Right lobe of liver (tissue), 6 donors: ENCODE results near the gene TMEM39B. TPM values are rescaled to one million over a fixed set of nuclear protein-coding genes. Genes with fewer than 3 reads are reported as not detected.
"Not testable (repeated sequence)": the region's sequence is repeated elsewhere in the genome, so short reads cannot be mapped to it uniquely, and the experiment has no call there.

ENCODE experiments used
- ATAC-seq, 4 donors: fragments of 200-7000 bp; cut with Tn5 transposase; one replicate each; pipeline ENCODE4 v1.9.1; 2020; ENCODE audit warnings: mild to moderate bottlenecking in 4 of 4, moderate library complexity in 4 of 4
- DNase-seq, 3 donors: peaks; one replicate each; pipeline ENCODE4 v3.0.0-alpha.2; 2020
- H3K27ac ChIP-seq, 3 donors: fragments of 200-600 bp; one replicate each; pipeline ENCODE4 v1.8.0; 2022
- H3K27me3 ChIP-seq, 2 donors: fragments of 200-600 bp; one replicate each; pipeline ENCODE4 v1.8.0; 2022
- H3K36me3 ChIP-seq, 4 donors: fragments of 200-600 bp; sonication (generic) in 1 of 4; one replicate each; pipeline versions ENCODE4 v1.5.1 to v1.8.0; 2017 to 2022; ENCODE audit warnings: control low read depth in 1 of 4
- H3K4me1 ChIP-seq, 4 donors: fragments of 200-600 bp; sonication (generic) in 1 of 4; one replicate each; pipeline versions ENCODE4 v1.5.1 to v1.8.0; 2017 to 2022; ENCODE audit warnings: control low read depth in 1 of 4
- H3K4me3 ChIP-seq, 3 donors: fragments of 200-600 bp; one replicate each; pipeline ENCODE4 v1.8.0; 2022
- H3K9me3 ChIP-seq, 4 donors: fragments of 200-600 bp; sonication (generic) in 1 of 4; one replicate each; pipeline versions ENCODE4 v1.5.1 to v1.8.0; 2017 to 2022; ENCODE audit warnings: control low read depth in 1 of 4
- POLR2A ChIP-seq: fragments of 450-650 bp; IDR thresholded peaks from one replicate; pipeline ENCODE4 v1.6.1; 2017; ENCODE audit warnings: antibody characterized with exemption, mild to moderate bottlenecking
- WGBS: methylation state at CpG from one replicate; pipeline ENCODE4 v1.1.6; 2018; ENCODE audit warnings: low coverage, low lambda C conversion rate; ENCODE audit not compliant: insufficient coverage; ENCODE audit errors: missing lambda C conversion rate; 5-methylcytosine and 5-hydroxymethylcytosine counted together
- intact Hi-C, 2 donors: fragments of 100-400 bp; cut with DNase I; formaldehyde crosslinking; loops; one replicate each; pipeline versions ENCODE4 v1.11.2 to v1.14.1; 2022
- total RNA-seq, 6 experiments: library from RNA; depleted of rRNA in 2 of 6; stranded (reverse); fragments of >200 nt in 2 of 6; fragmentation: NEBNext Ultra II Directional in 3 of 6; extraction: Animal tissue kit (Norgen Biotek cat#: 25700) in 3 of 6; gene quantifications; one replicate each; pipeline versions ENCODE4 v1.1.0 to v1.2.4, GENCODE V29; 2016 to 2023
- TF ChIP-seq, protein P1 (sequence below), 4 donors: fragments of 200-600 bp in 3 of 4; fragments of 450-650 bp in 1 of 4; IDR thresholded peaks; one replicate each; pipeline versions ENCODE4 v1.5.1 to v1.8.0; 2016 to 2022; ENCODE audit warnings: antibody characterized with exemption in 4 of 4, mild to moderate bottlenecking in 2 of 4
- donor health status: DM: no; HTN: yes; CAD: no.
- donor health status: DM: no; HTN: no; CAD: no.
- donor health status: DM: no; HTN: no; CAD: no.
- donor health status: DM: no; HTN: yes; CAD: no.
- donor health status: DM: no; HTN: yes; CAD: no.

TMEM39B gene
- total RNA-seq, 6 experiments from 2014 or later, result 4.0 to 10.3 (median 6.3) TPM

DNA sequence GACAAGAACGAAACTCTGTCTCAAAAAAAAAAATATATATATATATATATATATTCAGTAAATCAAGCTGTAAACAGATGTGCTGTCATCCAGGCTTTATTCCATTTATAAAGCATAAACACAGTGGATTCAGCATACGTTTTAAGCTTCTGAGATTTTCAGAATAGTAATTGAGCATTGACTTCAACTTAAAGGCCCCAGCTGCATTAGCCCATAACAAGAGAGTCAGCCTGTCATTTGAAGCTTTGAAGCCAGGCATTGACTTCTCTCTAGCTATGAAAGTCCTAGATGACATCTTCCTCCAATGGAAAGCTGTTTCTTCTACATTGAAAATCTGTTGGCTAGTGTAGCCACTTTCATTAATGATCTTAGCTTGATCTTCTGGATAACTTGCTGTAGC is 41.7 kb downstream of the TMEM39B start:
- H3K27me3 ChIP-seq, result no peaks in the 10 kb centered on the region
- intact Hi-C loops, result no loop called here
- no peak overlapping the region for H3K4me3 ChIP-seq
- no peaks in the 10 kb centered on the region for H3K9me3 ChIP-seq
- no peak for TF ChIP-seq POLR2A
- TF ChIP-seq, protein P1, sequence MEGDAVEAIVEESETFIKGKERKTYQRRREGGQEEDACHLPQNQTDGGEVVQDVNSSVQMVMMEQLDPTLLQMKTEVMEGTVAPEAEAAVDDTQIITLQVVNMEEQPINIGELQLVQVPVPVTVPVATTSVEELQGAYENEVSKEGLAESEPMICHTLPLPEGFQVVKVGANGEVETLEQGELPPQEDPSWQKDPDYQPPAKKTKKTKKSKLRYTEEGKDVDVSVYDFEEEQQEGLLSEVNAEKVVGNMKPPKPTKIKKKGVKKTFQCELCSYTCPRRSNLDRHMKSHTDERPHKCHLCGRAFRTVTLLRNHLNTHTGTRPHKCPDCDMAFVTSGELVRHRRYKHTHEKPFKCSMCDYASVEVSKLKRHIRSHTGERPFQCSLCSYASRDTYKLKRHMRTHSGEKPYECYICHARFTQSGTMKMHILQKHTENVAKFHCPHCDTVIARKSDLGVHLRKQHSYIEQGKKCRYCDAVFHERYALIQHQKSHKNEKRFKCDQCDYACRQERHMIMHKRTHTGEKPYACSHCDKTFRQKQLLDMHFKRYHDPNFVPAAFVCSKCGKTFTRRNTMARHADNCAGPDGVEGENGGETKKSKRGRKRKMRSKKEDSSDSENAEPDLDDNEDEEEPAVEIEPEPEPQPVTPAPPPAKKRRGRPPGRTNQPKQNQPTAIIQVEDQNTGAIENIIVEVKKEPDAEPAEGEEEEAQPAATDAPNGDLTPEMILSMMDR (IDR thresholded peaks at IDR 0.05), result no peak
- H3K27ac ChIP-seq, result no peak overlapping the region
- no peak for ATAC-seq
- peaks cover 0 to 43% (median 15%) of the 10 kb centered on the region in 4 donors for H3K4me1 ChIP-seq
- peaks cover 0 to 2% (median 0%) of the 10 kb centered on the region in 4 donors for H3K36me3 ChIP-seq
- 46% methylated on average over 2 of the region's 2 CpGs for WGBS
- no peak for DNase-seq

DNA sequence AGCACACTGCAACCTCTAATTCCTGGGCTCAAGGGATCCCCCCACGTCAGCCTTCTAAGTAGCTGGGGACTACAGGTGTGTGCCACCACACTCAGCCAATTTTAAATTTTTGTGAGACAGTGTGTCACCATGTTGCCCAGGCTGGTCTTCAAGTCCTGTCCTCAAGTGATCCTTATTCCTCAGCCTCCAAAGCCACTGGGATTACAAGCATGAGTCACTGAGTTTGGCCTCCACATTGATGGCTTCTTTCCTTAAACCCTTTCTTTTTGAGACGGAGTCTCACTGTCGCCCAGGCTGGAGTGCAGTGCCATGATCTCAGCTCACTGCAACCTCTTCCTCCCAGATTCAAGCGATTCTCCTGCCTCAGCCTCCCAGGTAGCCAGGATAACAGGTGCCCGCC is 42.8 kb downstream of the TMEM39B start:
- 82% methylated on average over 4 of the region's 5 CpGs for WGBS
- no peak for TF ChIP-seq POLR2A
- TF ChIP-seq, protein P1 (IDR thresholded peaks at IDR 0.05), result no peak
- Histone ChIP-seq H3K27me3 (no peaks in the 10 kb centered on the region), H3K27ac (no peak overlapping the region), H3K4me3 (no peak overlapping the region), H3K9me3 (no peaks in the 10 kb centered on the region), H3K4me1 (peaks cover 0 to 32% (median 9%) of the 10 kb centered on the region in 4 donors), H3K36me3 (peaks cover 0 to 2% (median 0%) of the 10 kb centered on the region in 4 donors)
- intact Hi-C loops, result no loop called here
- no peak for DNase-seq
- ATAC-seq, result no peak

DNA sequence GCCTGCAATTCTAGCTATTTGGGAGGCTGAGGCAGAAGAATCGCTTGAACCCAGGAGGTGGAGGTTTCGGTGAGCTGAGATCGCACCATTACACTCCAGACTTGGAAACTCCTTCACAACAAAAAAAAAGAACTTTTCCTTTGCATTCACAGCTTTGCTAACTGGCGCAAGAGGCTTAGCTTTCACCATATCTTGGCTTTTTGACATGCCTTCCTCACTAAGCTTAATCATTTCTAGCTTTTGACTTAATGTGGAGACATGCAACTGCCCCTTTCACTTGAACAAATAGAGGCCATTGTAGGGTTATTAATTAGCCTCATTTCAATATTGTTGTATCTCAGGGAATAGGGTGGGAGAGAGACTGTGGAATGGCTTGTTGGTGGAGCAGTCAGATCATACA is 43.8 kb downstream of the TMEM39B start:
- H3K4me1 ChIP-seq, result peaks cover 0 to 22% (median 4%) of the 10 kb centered on the region in 4 donors
- DNase-seq, result no peak

GRCh38 chr1:32122151-32122550 is 49.4 kb downstream of the TMEM39B start:
- TF ChIP-seq POLR2A, result no peak
- TF ChIP-seq, protein P1 (IDR thresholded peaks at IDR 0.05), result no peak
- intact Hi-C loops, result no loop called here
- 60% methylated on average over 3 of the region's 5 CpGs for WGBS
- H3K4me3 ChIP-seq, result no peak overlapping the region
- no peak for DNase-seq
- no peaks in the 10 kb centered on the region for H3K36me3 ChIP-seq
- H3K9me3 ChIP-seq, result no peaks in the 10 kb centered on the region
- peaks cover 0 to under 1% (median 0%) of the 10 kb centered on the region in 4 donors for H3K4me1 ChIP-seq
- no peak overlapping the region for H3K27ac ChIP-seq
- ATAC-seq, result no peak
- H3K27me3 ChIP-seq, result no peaks in the 10 kb centered on the region

More for the DNA sequence above, 43.8 kb downstream of the TMEM39B start:
- Histone ChIP-seq H3K4me3 (no peak overlapping the region), H3K36me3 (peaks cover 0 to 2% (median 0%) of the 10 kb centered on the region in 4 donors), H3K27ac (peak overlapping the region in 1 of 3 donors; percentile 20), H3K9me3 (no peaks in the 10 kb centered on the region), H3K27me3 (no peaks in the 10 kb centered on the region)
- intact Hi-C loops, result no loop called here
- 86% methylated on average over 4 of the region's 4 CpGs for WGBS
- peak in 2 of 4 donors; percentile 40 to 44 for ATAC-seq
- TF ChIP-seq POLR2A, result no peak
- TF ChIP-seq, protein P1 (IDR thresholded peaks at IDR 0.05), result no peak

DNA sequence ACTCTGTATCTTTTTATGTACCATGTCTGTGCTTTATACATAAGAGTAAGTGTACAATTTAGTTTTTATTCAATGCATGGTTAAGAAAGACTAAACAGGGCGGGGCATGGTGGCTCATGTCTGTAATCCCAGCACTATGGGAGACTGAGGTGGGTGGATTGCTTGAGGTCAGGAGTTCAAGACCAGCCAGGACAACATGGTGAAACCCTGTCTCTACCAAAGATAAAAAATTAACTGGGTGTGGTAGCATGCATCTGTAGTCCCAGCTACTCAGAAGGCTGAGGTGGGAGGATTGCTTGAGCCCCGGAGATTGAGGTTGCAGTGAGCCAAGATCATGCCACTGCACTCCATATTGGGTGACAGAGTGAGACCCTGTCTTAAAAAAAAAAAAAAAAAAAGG is 50.6 kb downstream of the TMEM39B start:
- H3K4me1 ChIP-seq, H3K4me3 ChIP-seq, H3K27me3 ChIP-seq, ATAC-seq, H3K27ac ChIP-seq, H3K9me3 ChIP-seq, intact Hi-C loops, DNase-seq, H3K36me3 ChIP-seq: not testable (repeated sequence)
- 100% methylated on average over 2 of the region's 2 CpGs for WGBS
